ENCODE data around the gene LONP2. TPM values are rescaled to one million over a fixed set of nuclear protein-coding genes. Genes with fewer than 3 reads are reported as not detected.

LONP2 gene
- total and polyA plus RNA-seq, 4 donors = 30.0 to 304 (median 52.8) TPM

GRCh38 chr16:48317614-48318315 is 73.7 kb downstream of the LONP2 start:
- TF ChIP-seq JUND (IDR thresholded peaks at IDR 0.05) = no peak
- no peak for TF ChIP-seq EGR1 (IDR thresholded peaks at IDR 0.05; ENCODE audit: low read depth in 2 of 2)
- TF ChIP-seq YY1 (IDR thresholded peaks at IDR 0.05) = no peak
- no peak for TF ChIP-seq MAX (IDR thresholded peaks at IDR 0.05)
- TF ChIP-seq FOXA2 (IDR thresholded peaks at IDR 0.05) = no peak
- no peak for TF ChIP-seq NR2F2 (IDR thresholded peaks at IDR 0.05)
- no peak for TF ChIP-seq GABPA (IDR thresholded peaks at IDR 0.05 in 1 of 2, conservative IDR thresholded peaks at IDR 0.05 in 1 of 2)
- TF ChIP-seq TAF1 (conservative IDR thresholded peaks at IDR 0.05) = no peak
- TF ChIP-seq RXRA (IDR thresholded peaks at IDR 0.05) = no peak
- TF ChIP-seq, protein P1, sequence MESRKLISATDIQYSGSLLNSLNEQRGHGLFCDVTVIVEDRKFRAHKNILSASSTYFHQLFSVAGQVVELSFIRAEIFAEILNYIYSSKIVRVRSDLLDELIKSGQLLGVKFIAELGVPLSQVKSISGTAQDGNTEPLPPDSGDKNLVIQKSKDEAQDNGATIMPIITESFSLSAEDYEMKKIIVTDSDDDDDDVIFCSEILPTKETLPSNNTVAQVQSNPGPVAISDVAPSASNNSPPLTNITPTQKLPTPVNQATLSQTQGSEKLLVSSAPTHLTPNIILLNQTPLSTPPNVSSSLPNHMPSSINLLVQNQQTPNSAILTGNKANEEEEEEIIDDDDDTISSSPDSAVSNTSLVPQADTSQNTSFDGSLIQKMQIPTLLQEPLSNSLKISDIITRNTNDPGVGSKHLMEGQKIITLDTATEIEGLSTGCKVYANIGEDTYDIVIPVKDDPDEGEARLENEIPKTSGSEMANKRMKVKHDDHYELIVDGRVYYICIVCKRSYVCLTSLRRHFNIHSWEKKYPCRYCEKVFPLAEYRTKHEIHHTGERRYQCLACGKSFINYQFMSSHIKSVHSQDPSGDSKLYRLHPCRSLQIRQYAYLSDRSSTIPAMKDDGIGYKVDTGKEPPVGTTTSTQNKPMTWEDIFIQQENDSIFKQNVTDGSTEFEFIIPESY (IDR thresholded peaks at IDR 0.05) = no peak
- TF ChIP-seq FOXA1 (IDR thresholded peaks at IDR 0.05) = no peak
- no peak for TF ChIP-seq HNF4G (IDR thresholded peaks at IDR 0.05)
- TF ChIP-seq, protein P2, sequence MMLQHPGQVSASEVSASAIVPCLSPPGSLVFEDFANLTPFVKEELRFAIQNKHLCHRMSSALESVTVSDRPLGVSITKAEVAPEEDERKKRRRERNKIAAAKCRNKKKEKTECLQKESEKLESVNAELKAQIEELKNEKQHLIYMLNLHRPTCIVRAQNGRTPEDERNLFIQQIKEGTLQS (IDR thresholded peaks at IDR 0.05) = no peak
- TF ChIP-seq, protein P3, sequence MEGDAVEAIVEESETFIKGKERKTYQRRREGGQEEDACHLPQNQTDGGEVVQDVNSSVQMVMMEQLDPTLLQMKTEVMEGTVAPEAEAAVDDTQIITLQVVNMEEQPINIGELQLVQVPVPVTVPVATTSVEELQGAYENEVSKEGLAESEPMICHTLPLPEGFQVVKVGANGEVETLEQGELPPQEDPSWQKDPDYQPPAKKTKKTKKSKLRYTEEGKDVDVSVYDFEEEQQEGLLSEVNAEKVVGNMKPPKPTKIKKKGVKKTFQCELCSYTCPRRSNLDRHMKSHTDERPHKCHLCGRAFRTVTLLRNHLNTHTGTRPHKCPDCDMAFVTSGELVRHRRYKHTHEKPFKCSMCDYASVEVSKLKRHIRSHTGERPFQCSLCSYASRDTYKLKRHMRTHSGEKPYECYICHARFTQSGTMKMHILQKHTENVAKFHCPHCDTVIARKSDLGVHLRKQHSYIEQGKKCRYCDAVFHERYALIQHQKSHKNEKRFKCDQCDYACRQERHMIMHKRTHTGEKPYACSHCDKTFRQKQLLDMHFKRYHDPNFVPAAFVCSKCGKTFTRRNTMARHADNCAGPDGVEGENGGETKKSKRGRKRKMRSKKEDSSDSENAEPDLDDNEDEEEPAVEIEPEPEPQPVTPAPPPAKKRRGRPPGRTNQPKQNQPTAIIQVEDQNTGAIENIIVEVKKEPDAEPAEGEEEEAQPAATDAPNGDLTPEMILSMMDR (IDR thresholded peaks at IDR 0.05; ENCODE audit: low read depth, low read length, missing input control) = no peak
- no peak for TF ChIP-seq REST (IDR thresholded peaks at IDR 0.05)
- TF ChIP-seq RAD21 (IDR thresholded peaks at IDR 0.05) = no peak
- TF ChIP-seq HNF4A (conservative IDR thresholded peaks at IDR 0.05) = no peak
- TF ChIP-seq SP1 (IDR thresholded peaks at IDR 0.05) = no peak
- DNase-seq (ENCODE audit: low spot score) = no peak
- no peaks in the 10 kb centered on the region for H3K9me3 ChIP-seq (ENCODE audit: control insufficient read depth in 4 of 4, low read length in 3 of 4)
- peaks cover 2 to 37% (median 12%) of the 10 kb centered on the region in 4 donors for H3K36me3 ChIP-seq (ENCODE audit: control insufficient read depth in 4 of 4, insufficient read depth in 3 of 4, low read depth in 1 of 4, low read length in 3 of 4)
- H3K27me3 ChIP-seq (ENCODE audit: control insufficient read depth in 4 of 4, insufficient read depth in 4 of 4, low read length in 3 of 4) = no peaks in the 10 kb centered on the region
- WGBS = 70% methylated on average over 2 of the region's 2 CpGs
- no peak overlapping the region for H3K9ac ChIP-seq (ENCODE audit: low read depth in 1 of 2, low read length in 2 of 2)
- H3K4me1 ChIP-seq (ENCODE audit: control insufficient read depth in 4 of 4, insufficient read depth in 4 of 4, low read length in 3 of 4) = peaks cover 0 to 3% (median 0%) of the 10 kb centered on the region in 4 donors
- no peak overlapping the region for H3K27ac ChIP-seq (ENCODE audit: low read depth in 1 of 2, low read length in 2 of 2)
- no peak overlapping the region for H3K4me3 ChIP-seq (ENCODE audit: low read depth in 1 of 3, low read length in 3 of 3)
